ENCODE measurements around the gene C21orf91.

Gene C21orf91

GRCh38 chr21:17854745-17855144 lies 35.6 kb upstream of the C21orf91 start:
- no peak for TF ChIP-seq REST (IDR thresholded peaks at IDR 0.05; ENCODE audit: insufficient read depth in 1 of 2, low read depth in 2 of 2, low read length in 2 of 2)
- no peak for TF ChIP-seq FOXP2 (optimal IDR thresholded peaks at IDR 0.05; ENCODE audit: borderline replicate concordance, extremely low read depth, extremely low read length, insufficient read depth)
- TF ChIP-seq TAF1 (IDR thresholded peaks at IDR 0.05; ENCODE audit: borderline replicate concordance, insufficient read depth, low read length): no peak
- TF ChIP-seq SIN3A (IDR thresholded peaks at IDR 0.05; ENCODE audit: borderline replicate concordance, insufficient read depth, low read length): no peak
- no peak for TF ChIP-seq POLR2AphosphoS5 (IDR thresholded peaks at IDR 0.05; ENCODE audit: low read depth, low read length)

- no peak for TF ChIP-seq POLR2AphosphoS5 (IDR thresholded peaks at IDR 0.05; ENCODE audit: low read depth, low read length)
- TF ChIP-seq FOXP2 (optimal IDR thresholded peaks at IDR 0.05; ENCODE audit: borderline replicate concordance, extremely low read depth, extremely low read length, insufficient read depth): no peak
- no peak for TF ChIP-seq REST (IDR thresholded peaks at IDR 0.05; ENCODE audit: insufficient read depth in 1 of 2, low read depth in 2 of 2, low read length in 2 of 2)
- no peak for TF ChIP-seq TAF1 (IDR thresholded peaks at IDR 0.05; ENCODE audit: borderline replicate concordance, insufficient read depth, low read length)
- no peak for TF ChIP-seq SIN3A (IDR thresholded peaks at IDR 0.05; ENCODE audit: borderline replicate concordance, insufficient read depth, low read length)
Observed at GRCh38 chr21:17853393-17854275, 34.5 kb upstream of the C21orf91 start.

GRCh38 chr21:17848228-17848627 lies 29.1 kb upstream of the C21orf91 start:
- TF ChIP-seq SIN3A (IDR thresholded peaks at IDR 0.05; ENCODE audit: borderline replicate concordance, insufficient read depth, low read length) (no peak), FOXP2 (optimal IDR thresholded peaks at IDR 0.05; ENCODE audit: borderline replicate concordance, extremely low read depth, extremely low read length, insufficient read depth) (no peak)

GRCh38 chr21:17841103-17841502 lies 21.9 kb upstream of the C21orf91 start:
- TF ChIP-seq POLR2AphosphoS5 (IDR thresholded peaks at IDR 0.05; ENCODE audit: low read depth, low read length): no peak
- TF ChIP-seq REST (IDR thresholded peaks at IDR 0.05; ENCODE audit: insufficient read depth in 1 of 2, low read depth in 2 of 2, low read length in 2 of 2): no peak
- no peak for TF ChIP-seq FOXP2 (optimal IDR thresholded peaks at IDR 0.05; ENCODE audit: borderline replicate concordance, extremely low read depth, extremely low read length, insufficient read depth)
- no peak for TF ChIP-seq SIN3A (IDR thresholded peaks at IDR 0.05; ENCODE audit: borderline replicate concordance, insufficient read depth, low read length)
- TF ChIP-seq TAF1 (IDR thresholded peaks at IDR 0.05; ENCODE audit: borderline replicate concordance, insufficient read depth, low read length): no peak

GRCh38 chr21:17834639-17835354 lies 15.6 kb upstream of the C21orf91 start:
- no peak for TF ChIP-seq POLR2AphosphoS5 (IDR thresholded peaks at IDR 0.05; ENCODE audit: low read depth, low read length)
- no peak for TF ChIP-seq REST (IDR thresholded peaks at IDR 0.05; ENCODE audit: insufficient read depth in 1 of 2, low read depth in 2 of 2, low read length in 2 of 2)
- no peak for TF ChIP-seq TAF1 (IDR thresholded peaks at IDR 0.05; ENCODE audit: borderline replicate concordance, insufficient read depth, low read length)
- TF ChIP-seq SIN3A (IDR thresholded peaks at IDR 0.05; ENCODE audit: borderline replicate concordance, insufficient read depth, low read length): no peak
